ENCODE data around the gene ZMIZ1.

Gene ZMIZ1

DNA sequence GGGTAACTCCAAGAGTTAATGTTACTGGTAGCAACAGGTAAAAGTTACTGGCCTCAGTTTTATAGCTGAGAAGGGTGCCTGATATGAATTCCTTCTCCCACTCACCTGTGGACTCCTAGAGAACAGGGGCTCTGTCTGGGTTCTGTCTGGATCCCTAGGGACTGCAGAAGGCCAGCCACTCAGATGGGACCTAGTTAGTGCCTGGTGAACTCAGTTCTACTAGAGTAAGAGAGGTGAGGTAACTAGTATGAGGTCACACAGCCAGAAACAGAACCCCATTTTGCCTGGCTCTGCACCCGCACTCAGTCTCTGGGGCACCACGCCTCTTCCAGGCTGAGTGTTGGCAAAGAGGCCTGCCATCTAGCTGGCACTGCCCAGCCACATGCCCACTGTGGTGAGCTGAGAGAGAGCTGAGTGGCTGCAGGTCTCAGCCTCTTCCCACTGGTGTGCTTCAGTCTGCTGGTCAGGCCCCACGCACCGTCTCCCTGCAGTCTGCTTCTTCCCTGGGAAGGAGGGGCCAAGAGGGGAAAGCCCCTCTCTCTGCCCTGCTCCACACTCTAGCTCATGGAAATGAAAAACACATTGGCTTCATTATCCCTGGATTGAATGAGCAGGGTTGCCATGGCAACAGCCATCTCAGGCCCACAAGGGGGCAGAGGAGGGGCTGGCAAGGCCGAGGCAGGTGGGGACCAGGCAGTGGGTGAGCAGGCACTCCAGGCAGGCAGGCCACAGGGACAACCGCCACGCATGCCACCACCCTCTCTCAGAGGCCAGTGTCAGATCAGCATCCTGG, 110.6 kb downstream of the ZMIZ1 start:
- peak; percentile 49 for DNase-seq

GRCh38 chr10:79179957-79180309, 111.2 kb downstream of the ZMIZ1 start:
- DNase-seq, result no peak

DNA sequence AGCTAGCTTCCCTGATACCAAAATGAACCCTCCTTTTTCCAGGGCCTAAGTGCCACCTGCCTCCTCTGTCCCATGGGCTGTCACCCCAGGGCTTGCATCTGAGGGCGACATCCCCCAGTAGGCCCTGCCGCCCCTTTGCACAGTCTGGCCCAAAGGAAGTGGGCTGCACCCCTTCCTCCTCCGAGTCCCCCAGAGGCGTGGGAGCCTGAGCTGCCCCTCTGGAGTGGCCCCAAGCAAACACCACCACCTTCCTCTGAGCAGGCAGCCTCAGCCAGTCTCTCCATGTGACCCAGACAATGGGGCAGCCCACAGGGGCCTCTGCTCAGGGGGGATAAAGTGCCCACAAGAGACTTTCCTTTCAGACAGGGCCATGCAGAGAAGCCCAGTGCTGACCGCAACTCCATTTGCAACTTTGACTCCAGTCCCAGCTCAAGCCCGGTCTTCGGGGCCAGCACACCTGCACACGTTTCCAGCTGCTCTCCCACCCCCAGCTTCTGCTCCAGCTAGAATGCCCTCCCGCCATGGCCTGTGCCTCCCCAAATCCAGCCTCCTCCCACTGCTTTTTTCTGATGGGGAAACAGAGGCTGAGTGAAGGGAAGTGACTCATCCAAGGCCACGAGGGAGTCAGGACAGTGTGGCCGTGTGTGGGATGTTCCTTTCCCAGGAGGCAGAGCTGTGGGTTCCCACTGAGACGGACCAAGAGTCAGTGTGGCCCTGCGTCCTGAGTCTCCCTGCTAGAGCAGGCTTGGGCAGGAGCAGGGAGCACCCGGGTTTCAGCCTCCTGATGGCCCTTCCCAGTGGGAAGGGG, 111.9 kb downstream of the ZMIZ1 start:
- DNase-seq, result no peak

DNA sequence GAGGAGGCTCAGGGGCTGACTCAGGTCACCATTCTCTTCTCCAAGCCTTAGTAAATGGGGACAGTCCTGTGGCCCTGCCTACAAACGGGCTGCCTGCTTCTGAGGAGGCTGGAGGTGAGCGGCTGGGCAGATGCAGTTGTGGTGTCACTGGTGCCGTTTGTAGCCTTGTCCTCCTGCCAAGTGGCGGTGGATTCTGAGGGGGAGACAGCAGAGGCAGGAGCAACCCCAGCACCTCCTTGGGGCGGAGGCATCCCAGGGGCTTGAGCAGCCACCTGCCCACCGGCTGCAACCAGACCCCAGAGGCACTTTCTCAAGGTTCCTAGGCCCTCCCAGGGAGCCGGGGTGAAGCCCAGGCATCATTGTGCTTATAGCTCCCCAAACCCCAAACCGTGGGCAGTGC, 112.5 kb downstream of the ZMIZ1 start:
- no peak for DNase-seq

DNA sequence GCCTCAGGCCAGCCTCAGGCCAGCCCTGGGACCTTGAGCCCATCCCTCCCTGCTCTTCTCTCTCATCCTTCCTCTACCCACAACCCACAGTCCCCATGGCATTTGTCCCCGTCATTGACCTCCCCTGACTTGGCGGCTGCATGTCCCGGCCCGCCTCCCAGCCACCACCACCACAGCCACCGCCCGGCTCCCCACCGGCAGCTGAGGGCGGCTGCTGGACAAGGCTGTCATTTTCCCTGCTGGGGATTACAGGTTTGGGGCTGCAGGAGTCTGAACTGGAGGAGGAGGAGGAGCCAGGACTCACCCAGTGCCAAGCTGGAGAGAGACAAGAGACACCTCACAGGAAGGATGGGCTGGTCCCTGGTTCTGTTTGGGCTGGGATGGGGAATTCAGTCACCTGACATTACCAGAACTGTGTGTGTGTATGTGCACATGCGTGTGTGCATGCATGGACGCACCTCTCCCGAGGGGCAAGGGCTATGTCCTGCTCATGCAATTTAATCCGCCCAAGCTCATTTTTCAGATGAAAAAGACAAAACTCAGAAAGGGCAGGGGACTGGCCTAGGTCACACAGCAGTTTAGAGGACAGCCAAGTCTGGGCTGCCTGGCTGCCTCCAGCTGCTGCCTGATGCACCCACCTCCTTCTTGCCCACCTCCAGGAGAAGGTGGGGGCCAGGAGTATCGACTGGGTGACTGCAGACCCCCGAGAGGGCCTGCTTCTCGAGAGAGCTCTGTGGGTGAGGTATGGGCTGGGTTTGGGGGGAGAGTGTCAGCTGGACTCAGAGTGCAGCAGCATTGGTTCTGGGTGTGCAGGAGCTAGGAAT, 113.1 kb downstream of the ZMIZ1 start:
- DNase-seq, result no peak

DNA sequence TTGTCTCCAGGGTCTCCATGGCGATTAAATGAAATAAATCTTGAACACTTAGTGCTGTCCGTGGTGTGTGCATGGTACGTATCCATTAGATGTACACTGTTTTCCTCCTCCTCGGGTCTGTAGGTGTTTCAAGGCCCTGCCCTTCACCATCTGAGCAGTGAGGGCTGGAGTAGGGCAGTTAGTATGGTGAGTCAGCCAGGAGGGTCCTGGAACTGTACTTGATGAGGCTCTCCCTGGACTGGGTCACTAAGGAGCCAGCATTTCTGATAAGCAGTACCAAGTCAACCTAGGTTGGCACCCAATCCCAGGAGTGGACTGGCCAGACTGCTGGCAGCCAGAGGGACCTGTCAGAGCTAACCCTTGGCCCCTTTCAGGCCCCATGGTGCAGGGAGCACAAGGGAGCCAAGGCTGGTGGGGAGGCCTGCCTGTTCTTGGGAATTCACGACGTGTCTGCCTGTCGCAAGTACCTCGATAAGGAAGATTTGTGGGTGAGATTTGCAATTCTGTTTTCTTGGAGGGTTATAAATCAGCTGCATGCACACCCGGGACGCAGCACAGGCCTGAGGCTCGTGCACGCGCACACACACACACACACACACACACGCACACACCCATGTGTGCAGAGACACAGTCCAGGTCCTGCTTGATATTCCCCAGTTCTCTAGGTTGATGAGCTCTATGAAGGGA, 114.2 kb downstream of the ZMIZ1 start:
- DNase-seq, result no peak

- no peak for DNase-seq
Measured at GRCh38 chr10:79183468-79183865, 114.7 kb downstream of the ZMIZ1 start.

DNA sequence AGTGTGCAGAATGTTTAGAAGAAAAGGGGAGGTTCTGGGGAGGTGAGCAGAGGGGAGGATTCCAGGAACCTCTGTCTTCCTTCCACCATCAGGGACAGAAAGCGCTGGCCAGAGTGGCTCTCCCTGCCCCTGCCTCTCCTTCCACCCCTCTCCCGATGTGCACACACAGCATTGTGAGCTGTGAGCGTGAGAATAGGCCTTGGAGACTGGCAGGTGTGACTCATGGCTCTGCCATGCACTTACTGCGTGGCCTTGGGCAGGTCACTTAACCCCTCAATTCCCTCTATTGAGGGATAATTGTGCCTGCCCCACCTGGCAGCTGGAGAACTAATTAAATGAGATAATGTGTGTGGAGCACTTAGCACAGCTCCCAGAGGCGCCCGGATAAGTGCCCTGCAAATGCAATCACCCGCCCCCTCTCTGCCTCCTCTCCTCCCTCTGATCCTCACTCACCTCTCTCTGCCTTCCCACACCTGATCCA, 115.4 kb downstream of the ZMIZ1 start:
- peak; percentile 29 for DNase-seq

- no peak for DNase-seq
Measured at GRCh38 chr10:79184657-79185056, 115.9 kb downstream of the ZMIZ1 start.

DNA sequence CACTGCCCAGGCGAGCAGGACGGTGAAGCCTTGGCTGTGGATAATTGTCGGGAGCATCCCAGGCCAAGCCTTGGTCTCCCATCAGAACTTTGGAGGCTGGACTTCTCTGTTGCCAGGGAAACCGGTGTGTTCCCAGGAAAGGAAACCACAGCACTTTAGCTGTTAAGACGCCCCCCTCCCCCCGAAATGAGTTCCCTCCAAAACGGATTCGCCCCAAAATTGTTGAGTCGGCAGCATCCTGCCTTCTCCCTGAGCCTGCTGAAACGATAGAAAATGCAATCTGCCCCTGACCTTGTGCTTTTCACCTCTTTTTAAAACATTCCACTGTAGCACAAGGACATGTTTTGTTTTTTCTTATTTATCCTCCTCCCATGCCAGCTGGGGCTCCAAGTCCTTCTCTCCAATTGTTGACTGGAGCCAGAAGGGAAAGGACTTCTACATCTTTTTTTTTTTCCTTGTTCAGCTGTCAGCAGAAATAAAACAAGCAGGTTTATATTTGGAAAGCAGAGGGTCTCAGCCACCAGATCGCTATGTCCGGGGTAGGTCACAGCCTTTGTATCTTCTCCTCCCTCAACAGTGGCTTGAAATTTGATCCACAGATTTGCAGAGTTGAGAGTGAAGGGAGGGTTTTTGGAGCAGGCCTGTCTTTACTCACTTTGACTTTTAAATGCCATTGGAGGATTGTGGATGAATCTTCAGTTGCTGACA, 116.5 kb downstream of the ZMIZ1 start:
- no peak for DNase-seq

DNA sequence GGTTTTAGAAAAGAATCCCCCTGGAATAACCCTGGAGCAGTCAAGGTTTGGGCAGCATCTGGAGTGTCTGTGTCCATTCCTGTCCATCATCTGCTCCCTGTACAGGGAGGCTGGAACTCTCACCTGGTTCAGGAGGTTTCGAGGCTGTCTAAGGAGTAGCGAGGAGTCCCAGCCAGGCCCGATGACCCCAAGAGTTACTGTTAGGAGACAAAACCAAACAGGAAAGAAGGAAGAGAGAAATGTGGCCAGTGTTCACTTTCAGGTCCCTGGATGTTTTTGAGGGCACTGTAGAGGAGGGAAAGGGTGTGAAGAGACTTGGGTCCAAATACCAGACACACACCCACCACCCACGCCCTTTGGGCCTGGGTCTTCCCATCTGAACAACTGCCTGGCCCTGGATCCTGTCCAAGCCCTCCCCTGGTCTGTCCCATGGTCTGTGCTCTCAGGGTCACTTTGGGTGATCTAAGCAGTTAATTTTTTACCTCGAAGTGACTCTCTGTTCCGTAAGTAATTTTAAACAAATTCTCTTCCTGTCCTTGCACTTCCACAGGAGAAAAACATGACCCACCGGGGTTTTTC, 117.1 kb downstream of the ZMIZ1 start:
- no peak for DNase-seq

DNA sequence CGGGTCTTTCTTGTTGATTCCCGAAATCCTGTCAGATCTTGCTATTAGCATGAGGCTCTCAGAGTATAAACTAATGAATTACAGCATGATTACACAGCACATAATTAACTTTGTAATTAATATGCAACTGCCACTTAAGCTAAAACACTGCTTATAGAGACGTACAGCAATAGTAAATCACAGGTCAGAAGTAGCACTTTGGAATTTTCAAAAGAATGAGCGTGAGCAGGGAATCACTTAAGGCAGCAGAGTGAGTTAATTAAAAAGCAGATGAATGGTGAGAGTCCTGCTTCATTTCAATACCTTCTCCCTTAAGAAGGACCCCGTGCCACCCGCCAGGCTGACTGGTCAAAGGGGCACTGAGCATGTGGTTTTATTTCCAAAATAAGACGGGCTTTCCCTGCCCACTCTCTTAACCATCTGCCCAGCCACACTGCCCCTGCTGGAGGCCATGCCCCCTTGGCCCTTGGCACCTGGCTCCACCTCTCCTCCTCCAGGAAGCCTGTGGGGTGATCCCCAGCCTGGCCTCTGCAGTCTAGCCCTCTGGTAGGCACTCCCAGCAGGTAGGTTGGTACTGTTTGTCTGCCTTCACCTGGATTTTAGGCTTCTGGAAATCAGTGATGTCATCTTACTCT, 117.8 kb downstream of the ZMIZ1 start:
- DNase-seq, result no peak

GRCh38 chr10:79187121-79187940, 118.6 kb downstream of the ZMIZ1 start:
- DNase-seq, result no peak

DNA sequence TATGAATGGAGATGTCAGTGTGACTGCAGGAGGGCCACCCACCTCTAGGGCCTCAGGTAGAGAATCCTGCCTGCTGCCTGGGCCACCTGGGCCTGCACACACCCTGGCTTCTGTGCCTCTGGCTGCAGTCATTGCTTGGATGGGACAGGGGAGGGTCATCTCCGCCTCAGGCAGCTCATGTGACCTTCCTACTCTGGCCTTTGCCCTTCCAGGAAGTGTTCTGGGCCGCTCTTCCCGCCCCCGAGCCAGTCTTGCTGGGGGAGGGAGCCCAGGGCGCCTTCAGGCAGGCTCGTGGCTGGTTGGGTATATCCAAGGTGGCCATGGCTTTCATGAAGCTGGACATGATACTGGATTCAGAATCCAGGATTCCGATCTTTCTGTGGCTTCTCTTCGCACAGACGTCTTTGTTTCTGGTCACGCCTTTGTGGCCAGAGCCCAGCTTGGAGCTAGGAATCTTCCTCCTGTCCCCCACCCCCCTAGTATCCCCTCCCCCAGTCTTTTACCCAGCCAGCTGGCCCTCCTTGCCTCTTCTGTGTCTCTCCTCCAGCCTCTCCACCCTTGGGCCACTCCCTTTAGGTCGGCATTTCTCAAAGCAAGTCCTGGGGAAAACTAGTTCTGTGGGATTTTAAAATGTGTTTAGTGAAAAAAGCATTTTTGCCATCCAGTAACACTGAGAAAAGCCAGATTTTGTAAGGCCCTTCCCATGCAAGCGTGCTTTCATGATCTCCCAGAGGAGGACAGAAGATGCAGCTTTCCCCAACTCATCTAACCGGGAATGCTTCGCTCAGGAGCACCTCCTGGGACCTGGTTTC, 119.6 kb downstream of the ZMIZ1 start:
- no peak for DNase-seq

- DNase-seq, result no peak
Measured at GRCh38 chr10:79189181-79189580, 120.4 kb downstream of the ZMIZ1 start.

DNA sequence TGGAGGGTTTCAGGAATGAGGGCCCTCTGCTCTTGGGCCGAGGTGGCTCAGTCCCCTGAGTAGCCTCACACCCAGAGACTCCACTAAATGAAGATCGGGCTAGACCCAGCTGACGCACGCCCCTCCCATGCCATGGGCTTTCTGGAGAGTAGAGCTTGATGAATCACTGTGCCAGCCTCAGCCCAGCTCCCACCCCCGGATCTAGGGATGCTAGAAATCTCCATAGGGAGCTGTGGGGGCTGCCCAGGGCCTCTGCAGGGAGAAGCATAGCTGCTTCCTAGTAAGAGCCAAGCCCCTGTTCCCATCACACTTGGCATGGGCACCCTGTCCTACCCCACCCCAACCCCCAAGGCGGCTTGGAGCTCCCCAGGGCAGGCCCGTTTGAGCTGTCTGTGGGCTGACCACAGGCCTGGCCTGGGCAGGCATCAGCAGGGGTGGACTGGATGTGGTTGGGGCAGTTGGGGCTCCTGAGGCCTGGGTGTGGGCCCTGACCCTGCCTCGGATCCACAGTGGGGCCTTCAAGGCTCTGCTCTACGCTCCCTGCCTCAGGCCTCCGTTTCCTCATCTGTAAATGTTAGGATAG, 121.2 kb downstream of the ZMIZ1 start:
- no peak for DNase-seq

DNA sequence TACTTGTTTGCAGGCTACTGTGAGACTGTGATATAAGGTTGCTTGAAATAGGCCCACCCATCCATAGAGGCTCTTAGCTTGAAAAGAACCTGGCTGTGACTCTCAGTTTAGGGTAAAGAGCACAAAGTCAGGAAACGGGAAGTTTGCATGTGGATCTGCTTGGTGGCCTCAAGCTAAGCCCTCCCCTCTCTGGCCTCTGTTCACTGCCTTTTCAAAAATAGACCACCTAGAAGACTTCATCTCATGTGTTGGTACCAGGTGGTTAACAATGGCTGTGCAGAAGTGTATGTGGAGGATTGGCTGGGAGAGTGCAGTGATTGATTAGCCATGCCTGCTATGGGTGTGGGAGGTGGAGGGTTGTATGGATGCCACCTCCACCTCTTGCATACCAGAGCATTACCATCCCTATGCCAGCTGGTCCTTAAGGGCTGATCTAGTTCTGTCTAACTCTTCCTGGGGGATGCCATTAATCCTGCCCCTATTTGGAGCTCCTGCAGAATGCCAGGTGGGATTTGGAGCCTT, 122.0 kb downstream of the ZMIZ1 start:
- DNase-seq, result no peak

DNA sequence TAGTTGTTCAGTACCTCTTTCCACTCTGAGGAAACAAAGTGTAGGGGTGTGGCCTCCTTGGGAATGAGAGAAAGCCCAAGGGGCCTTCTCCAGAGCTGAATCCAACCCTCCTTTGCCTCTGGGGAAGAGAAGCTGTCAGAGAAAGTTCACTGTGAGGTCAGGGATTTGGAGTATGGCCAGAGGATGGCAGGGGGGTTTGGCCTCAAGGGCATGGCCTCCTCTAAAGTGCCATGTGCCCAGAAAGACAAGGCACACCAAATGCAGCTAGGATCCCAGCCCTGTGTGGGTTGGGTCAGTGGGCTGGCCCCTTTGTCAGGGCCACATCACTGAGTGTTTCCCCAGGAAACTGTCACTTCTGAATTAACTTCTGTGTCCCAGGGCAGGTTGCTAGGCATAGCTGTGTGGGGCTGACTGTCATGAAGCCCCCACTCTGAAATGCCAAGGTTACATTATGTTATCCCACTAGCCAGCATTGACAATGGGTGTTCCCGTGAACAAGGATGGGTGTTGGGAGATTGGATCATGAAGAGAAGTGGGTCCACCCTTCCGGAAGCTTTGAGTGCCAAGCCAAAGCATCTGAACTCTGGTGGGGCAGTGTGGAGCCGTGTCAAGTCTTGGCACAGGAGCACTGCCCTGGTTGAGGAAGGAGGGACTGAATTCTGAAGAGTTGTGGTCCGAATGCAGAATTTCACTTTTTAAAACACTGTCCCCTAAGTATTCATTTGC, 123.3 kb downstream of the ZMIZ1 start:
- DNase-seq, result no peak
